ENCODE data around the gene OR4E1.

DNA sequence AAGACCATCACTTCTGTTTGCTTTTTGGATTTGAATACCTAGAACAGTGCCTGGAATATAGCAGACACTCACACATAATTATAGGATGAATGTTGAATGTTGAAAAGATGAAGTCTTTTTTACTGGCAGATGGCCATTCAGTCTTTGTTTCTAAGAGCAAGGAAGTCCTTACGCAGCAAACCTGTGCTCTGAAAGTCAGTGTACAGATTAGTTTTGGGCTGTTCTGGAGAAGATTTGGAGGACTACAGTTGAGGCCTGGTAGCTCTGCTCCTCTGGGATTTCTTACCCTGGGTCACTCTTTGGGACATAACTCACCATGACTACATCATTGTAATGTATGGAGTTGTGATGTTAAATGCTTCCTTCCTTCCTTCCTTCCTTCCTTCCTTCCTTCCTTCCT is 16.6 kb downstream of the OR4E1 start:
- TF ChIP-seq, protein P1, sequence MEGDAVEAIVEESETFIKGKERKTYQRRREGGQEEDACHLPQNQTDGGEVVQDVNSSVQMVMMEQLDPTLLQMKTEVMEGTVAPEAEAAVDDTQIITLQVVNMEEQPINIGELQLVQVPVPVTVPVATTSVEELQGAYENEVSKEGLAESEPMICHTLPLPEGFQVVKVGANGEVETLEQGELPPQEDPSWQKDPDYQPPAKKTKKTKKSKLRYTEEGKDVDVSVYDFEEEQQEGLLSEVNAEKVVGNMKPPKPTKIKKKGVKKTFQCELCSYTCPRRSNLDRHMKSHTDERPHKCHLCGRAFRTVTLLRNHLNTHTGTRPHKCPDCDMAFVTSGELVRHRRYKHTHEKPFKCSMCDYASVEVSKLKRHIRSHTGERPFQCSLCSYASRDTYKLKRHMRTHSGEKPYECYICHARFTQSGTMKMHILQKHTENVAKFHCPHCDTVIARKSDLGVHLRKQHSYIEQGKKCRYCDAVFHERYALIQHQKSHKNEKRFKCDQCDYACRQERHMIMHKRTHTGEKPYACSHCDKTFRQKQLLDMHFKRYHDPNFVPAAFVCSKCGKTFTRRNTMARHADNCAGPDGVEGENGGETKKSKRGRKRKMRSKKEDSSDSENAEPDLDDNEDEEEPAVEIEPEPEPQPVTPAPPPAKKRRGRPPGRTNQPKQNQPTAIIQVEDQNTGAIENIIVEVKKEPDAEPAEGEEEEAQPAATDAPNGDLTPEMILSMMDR (conservative IDR thresholded peaks at IDR 0.05 in 1 of 2, IDR thresholded peaks at IDR 0.05 in 1 of 2; ENCODE audit: extremely low read depth in 1 of 2, insufficient read depth in 1 of 2, low read depth in 1 of 2, low read length in 2 of 2) = no peak
- TF ChIP-seq EZH2 (IDR thresholded peaks at IDR 0.05; ENCODE audit: borderline replicate concordance, low read length) = no peak
